ENCODE results near the gene CT45A8.
"Not testable (repeated sequence)": the region's sequence is repeated elsewhere in the genome, so short reads cannot be mapped to it uniquely, and the experiment has no call there.

GRCh38 chrX:135871712-135872111 is 17.4 kb upstream of the CT45A8 start, which contains the start of gene CT45A9:
- not testable (repeated sequence) for TF ChIP-seq BRCA1 (IDR thresholded peaks at IDR 0.05; ENCODE audit: low read depth, low read length); TAF1 (IDR thresholded peaks at IDR 0.05; ENCODE audit: low read depth, low read length); USF2 (IDR thresholded peaks at IDR 0.05; ENCODE audit: low read length); EZH2 (IDR thresholded peaks at IDR 0.05; ENCODE audit: low read depth, low read length, severe bottlenecking); ATF2 (IDR thresholded peaks at IDR 0.05; ENCODE audit: low read length); MAX (IDR thresholded peaks at IDR 0.05); POLR2A (IDR thresholded peaks at IDR 0.05; ENCODE audit: control extremely low read depth in 1 of 2, low read depth in 2 of 2, low read length in 2 of 2); NRF1 (IDR thresholded peaks at IDR 0.05; ENCODE audit: low read depth, low read length); SP1 (IDR thresholded peaks at IDR 0.05; ENCODE audit: low read depth, low read length); CTCF (IDR thresholded peaks at IDR 0.05; ENCODE audit: control extremely low read depth in 1 of 3, insufficient read depth in 1 of 3, low read depth in 1 of 3, low read length in 3 of 3); GABPA (IDR thresholded peaks at IDR 0.05; ENCODE audit: borderline replicate concordance, insufficient read depth, low read length); SIN3A (conservative IDR thresholded peaks at IDR 0.05 in 1 of 2, IDR thresholded peaks at IDR 0.05 in 1 of 2; ENCODE audit: low read depth in 1 of 2, low read length in 2 of 2); RNF2 (IDR thresholded peaks at IDR 0.05; ENCODE audit: borderline replicate concordance, low read depth, low read length, missing control alignments, poor library complexity, severe bottlenecking)
